Calu3 (cell line): Measurements from ENCODE around the gene TAX1BP3. TPM values are rescaled to one million over a fixed set of nuclear protein-coding genes. Genes with fewer than 3 reads are reported as not detected.
"Not testable (repeated sequence)": the region's sequence is repeated elsewhere in the genome, so short reads cannot be mapped to it uniquely, and the experiment has no call there.

Experiments
- BruUV-seq: library from RNA; stranded (reverse); fragments of 400-500 nt; replicated peaks from 2 replicates; lab custom pipeline; 2021; lab: Mats Ljungman, UMichigan
- CTCF ChIA-PET: fragments of 300-600 bp; sonication (Branson Sonifier 250); formaldehyde crosslinking; loops from one replicate; lab custom pipeline; 2022; ENCODE audit warnings: antibody characterized with exemption; lab: Charles Lee
- DNase-seq: peaks from one replicate; pipeline ENCODE4 v3.0.0; 2022
- H3K27ac Mint-ChIP-seq: one replicate; pipeline ENCODE4 v1.8.0; 2022; ENCODE audit warnings: mixed read lengths; ENCODE audit not compliant: unreplicated experiment
- H3K27me3 Mint-ChIP-seq: one replicate; pipeline ENCODE4 v1.8.0; 2022; ENCODE audit warnings: mixed read lengths; ENCODE audit not compliant: unreplicated experiment
- H3K36me3 Mint-ChIP-seq: one replicate; pipeline ENCODE4 v1.8.0; 2022; ENCODE audit warnings: mild to moderate bottlenecking, moderate library complexity, mixed read lengths; ENCODE audit not compliant: insufficient read depth, unreplicated experiment
- H3K4me1 Mint-ChIP-seq: one replicate; pipeline ENCODE4 v1.8.0; 2022; ENCODE audit warnings: mild to moderate bottlenecking, low read depth, mixed read lengths; ENCODE audit not compliant: unreplicated experiment
- H3K4me3 Mint-ChIP-seq: one replicate; pipeline ENCODE4 v1.8.0; 2022; ENCODE audit warnings: mild to moderate bottlenecking, low read depth, moderate library complexity, mixed read lengths; ENCODE audit not compliant: unreplicated experiment
- H3K9me3 Mint-ChIP-seq: one replicate; pipeline ENCODE4 v1.8.0; 2022; ENCODE audit warnings: low read depth, mixed read lengths; ENCODE audit not compliant: unreplicated experiment
- CTCF ChIP-seq: fragments of 200-600 bp; IDR thresholded peaks from one replicate; pipeline ENCODE4 v1.8.0; 2022; ENCODE audit warnings: antibody characterized with exemption; ENCODE audit not compliant: unreplicated experiment
- intact Hi-C: fragments of 100-400 bp; cut with micrococcal nuclease; formaldehyde crosslinking; loops from one replicate; pipeline ENCODE4 v1.10.0; 2022; ENCODE audit not compliant: unreplicated experiment
- total RNA-seq: library from RNA; stranded (reverse); gene quantifications from 2 replicates; pipeline ENCODE4 v1.2.3, GENCODE V29; 2022

Gene TAX1BP3
- total RNA-seq, 1 experiment from 2014 or later: 66.1 TPM

DNA sequence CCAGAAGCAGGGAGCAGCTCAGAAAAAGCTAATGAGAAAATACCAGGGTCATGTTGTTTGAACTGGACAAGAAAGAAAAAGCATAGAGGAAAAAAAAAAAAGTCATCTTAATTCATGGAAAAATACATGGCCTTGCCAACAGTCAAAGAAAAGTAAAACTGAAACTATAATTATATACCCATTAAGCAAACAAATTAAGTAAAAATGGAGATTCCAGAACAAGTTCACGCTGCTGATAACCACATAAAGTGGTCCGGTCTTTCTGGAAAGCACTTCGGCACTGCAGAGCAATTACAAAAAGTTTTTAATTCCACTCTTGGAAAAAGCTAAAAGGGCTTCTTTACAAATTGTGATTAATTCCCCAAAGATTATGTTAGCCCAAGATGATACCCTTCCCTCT is 40.0 kb upstream of the TAX1BP3 start:
- no peak for TF ChIP-seq CTCF
- Mint-ChIP-seq H3K36me3 (peaks cover 4% of the 10 kb centered on the region), H3K9me3 (no peaks in the 10 kb centered on the region), H3K27ac (no peak overlapping the region), H3K4me3 (no peak overlapping the region), H3K27me3 (no peaks in the 10 kb centered on the region), H3K4me1 (no peaks in the 10 kb centered on the region)
- CTCF ChIA-PET: interaction anchor here (0.6 kb wide), 1 partner anchor 416 kb away, joined by 5 read pairs; no protein-coding TSS in a partner anchor
- intact Hi-C loops: no loop called here
- no TSS peak for BruUV-seq
- no peak for DNase-seq

DNA sequence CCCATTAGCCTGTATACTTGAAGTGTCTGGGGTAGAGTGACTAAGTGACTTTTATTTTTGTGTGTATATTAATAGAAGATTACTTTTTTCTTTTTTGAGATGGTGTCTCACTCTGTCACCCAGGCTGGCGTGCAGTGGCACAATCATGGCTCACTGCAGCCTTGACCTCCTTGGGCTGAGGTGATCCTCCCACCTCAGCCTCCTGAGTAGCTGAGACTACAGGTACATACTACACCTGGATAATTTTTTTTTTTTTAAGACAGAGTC is 37.3 kb upstream of the TAX1BP3 start:
- H3K36me3 Mint-ChIP-seq, CTCF ChIA-PET, intact Hi-C loops, H3K27ac Mint-ChIP-seq, BruUV-seq, H3K9me3 Mint-ChIP-seq, H3K4me3 Mint-ChIP-seq, DNase-seq, H3K4me1 Mint-ChIP-seq, H3K27me3 Mint-ChIP-seq: not testable (repeated sequence)

DNA sequence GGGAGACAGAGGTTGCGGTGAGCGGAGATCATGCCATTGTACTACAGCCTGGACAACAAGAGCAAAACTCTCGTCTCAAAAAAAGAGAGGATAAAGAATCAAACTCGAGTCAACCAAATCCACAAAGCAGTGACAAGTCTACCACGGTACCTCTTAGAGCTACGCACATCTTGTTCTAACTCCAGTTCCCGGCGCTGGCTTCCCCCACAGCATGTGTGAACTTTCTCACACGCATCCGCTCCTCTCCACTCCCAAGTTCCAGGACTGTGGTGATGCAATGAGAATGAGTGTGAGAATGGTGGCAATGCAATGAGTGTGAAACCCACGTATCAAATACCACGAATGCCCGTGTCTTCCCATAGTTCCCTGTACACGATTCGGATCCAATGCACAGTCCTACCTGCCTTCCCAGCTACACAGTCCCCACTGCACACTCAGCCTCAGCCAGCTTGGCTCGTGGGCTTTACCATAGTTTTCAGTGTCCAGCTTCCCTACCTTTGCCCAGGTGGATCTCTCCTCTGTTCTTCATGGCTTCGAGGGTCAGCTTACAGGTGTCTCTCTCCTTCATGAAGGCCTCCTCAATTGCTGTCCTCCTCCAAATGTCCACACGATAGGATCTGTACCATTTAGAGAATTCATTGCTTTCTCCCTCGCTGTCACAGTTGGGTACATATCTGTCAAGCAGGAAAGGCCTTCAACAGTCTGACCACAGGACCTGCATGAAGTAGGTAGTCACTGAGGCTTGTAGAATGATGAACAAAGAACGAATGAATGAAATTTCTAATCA is 36.7 kb upstream of the TAX1BP3 start:
- TF ChIP-seq CTCF: no peak
- Mint-ChIP-seq H3K36me3 (no peaks in the 10 kb centered on the region), H3K4me3 (no peak overlapping the region), H3K27ac (no peak overlapping the region), H3K9me3 (no peaks in the 10 kb centered on the region), H3K27me3 (no peaks in the 10 kb centered on the region), H3K4me1 (no peaks in the 10 kb centered on the region)
- intact Hi-C loops: no loop called here
- no TSS peak for BruUV-seq
- DNase-seq: no peak
- CTCF ChIA-PET: no interaction called here

DNA sequence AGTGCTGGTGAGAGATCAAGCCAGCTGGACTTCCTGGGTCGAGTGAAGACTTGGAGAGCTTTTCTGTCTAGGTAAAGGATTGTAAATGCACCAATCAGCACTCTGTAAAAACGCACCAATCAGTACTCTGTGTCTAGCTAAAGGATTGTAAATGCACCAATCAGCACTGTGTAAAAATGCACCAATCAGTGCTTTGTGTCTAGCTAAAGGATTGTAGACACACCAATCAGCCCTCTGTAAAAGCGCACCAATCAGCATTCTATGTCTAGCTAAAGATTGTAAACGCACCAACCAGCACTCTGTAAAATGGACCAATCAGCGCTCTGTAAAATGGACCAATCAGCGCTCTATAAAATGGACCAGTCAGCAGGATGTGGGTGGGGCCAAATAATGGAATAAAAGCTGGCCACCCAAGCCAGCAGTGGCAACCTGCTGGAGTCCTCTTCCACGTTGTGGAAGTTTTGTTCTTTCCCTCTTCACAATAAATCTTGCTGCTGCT is 33.7 kb upstream of the TAX1BP3 start:
- intact Hi-C loops, H3K4me1 Mint-ChIP-seq, BruUV-seq, H3K27ac Mint-ChIP-seq, H3K9me3 Mint-ChIP-seq, H3K27me3 Mint-ChIP-seq, H3K4me3 Mint-ChIP-seq, DNase-seq, H3K36me3 Mint-ChIP-seq: not testable (repeated sequence)
- CTCF ChIA-PET: interaction anchor here (0.5 kb wide), 1 partner anchor 9 kb away, joined by 3 read pairs; no protein-coding TSS in a partner anchor

- intact Hi-C loops: no loop called here
- BruUV-seq: no TSS peak
- no peak for DNase-seq
- Mint-ChIP-seq H3K4me1 (no peaks in the 10 kb centered on the region), H3K4me3 (no peak overlapping the region), H3K36me3 (peaks cover 15% of the 10 kb centered on the region), H3K27ac (no peak overlapping the region), H3K9me3 (no peaks in the 10 kb centered on the region), H3K27me3 (no peaks in the 10 kb centered on the region)
- CTCF ChIA-PET: no interaction called here
- no peak for TF ChIP-seq CTCF
Measured at GRCh38 chr17:3699951-3700350, 31.6 kb upstream of the TAX1BP3 start.
